ENCODE measurements around the gene NOP53.
A peak's percentile ranks its signal among the peaks of the same experiment; 100 is the strongest.
"Not testable (repeated sequence)": the region's sequence is repeated elsewhere in the genome, so short reads cannot be mapped to it uniquely, and the experiment has no call there.

NOP53 gene

DNA sequence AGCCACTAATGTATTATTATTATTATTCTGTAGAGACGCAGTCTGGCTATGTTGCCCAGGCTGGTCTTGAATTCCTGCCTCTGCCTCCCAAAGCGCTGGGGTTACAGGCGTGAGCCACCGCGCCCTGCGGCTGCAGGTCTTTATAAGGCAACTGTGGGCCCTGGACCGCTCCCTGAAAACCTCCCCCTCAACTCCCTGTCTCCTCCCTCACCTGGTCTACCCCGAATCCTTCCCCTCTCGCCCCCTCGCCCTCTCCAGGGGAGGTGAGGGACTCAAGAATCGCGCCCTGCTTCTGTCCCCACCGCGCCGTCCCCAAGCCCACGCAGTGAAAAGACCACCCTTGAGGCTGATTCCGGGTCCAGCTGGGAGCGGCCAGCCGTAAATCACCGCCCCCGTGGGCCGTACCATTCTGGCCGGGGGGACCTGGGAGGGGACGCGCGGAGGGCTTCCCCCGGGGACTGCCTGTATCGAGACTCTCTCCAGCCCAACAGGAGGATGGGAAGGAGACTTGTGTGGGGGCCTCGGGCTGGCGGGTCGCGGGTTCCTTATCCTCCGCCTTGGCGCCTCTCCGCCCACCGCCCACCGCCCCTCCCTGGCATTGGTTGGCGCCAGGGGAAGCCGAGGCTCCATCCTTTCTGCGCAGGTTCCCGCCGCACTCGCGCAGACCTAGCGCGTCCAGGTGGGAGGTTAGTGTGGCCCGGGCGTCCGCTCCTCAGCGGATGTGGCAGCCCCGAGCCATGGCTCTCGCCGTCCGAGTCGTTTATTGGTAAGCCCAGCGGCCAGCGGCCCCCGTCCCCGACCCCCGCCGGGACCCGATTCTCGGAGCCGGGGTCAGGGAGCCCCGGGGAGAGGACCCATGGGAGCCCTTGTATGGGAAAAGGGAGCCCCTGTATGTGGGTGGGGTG, 33.0 kb downstream of the NOP53 start, which contains the start of gene SELENOW:
Gene SELENOW (plus strand): TSS at position 655 of the 905 bp plus-strand sequence. CDS start 83 bp downstream, at position 738.
- DNase-seq (ENCODE audit: low spot score in 2 of 2) (peak; percentile 66 to 73), ATAC-seq (replicated peaks; ENCODE audit: extremely low read depth, poor library complexity, severe bottlenecking) (peak; percentile 91)
- Mint-ChIP-seq H3K4me3 (peak within 1 kb of the TSS; percentile 95), H3K9me3 (no peaks in the 10 kb centered on the region), H3K4me1 (peaks cover 28% of the 10 kb centered on the region), H3K36me3 (ENCODE audit: insufficient read depth) (peaks cover 16% of the 10 kb centered on the region), H3K27me3 (no peaks in the 10 kb centered on the region), H3K27ac (ENCODE audit: low read depth) (peak within 1 kb of the TSS; percentile 91)

- no peak for DNase-seq (ENCODE audit: low spot score in 2 of 2)
- H3K27me3 Mint-ChIP-seq = no peaks in the 10 kb centered on the region
- ATAC-seq (replicated peaks; ENCODE audit: extremely low read depth, poor library complexity, severe bottlenecking) = peak; percentile 35
- peak overlapping the region; percentile 95 for H3K4me3 Mint-ChIP-seq
- H3K9me3 Mint-ChIP-seq = no peaks in the 10 kb centered on the region
- peak overlapping the region; percentile 91 for H3K27ac Mint-ChIP-seq (ENCODE audit: low read depth)
- H3K36me3 Mint-ChIP-seq (ENCODE audit: insufficient read depth) = peaks cover 18% of the 10 kb centered on the region
- peaks cover 28% of the 10 kb centered on the region for H3K4me1 Mint-ChIP-seq
Observed at GRCh38 chr19:47778954-47779351, 33.6 kb downstream of the NOP53 start.

GRCh38 chr19:47779524-47780214, 34.3 kb downstream of the NOP53 start:
- Mint-ChIP-seq H3K36me3 (ENCODE audit: insufficient read depth) (peaks cover 24% of the 10 kb centered on the region), H3K27me3 (no peaks in the 10 kb centered on the region), H3K4me3 (peak overlapping the region; percentile 95), H3K9me3 (no peaks in the 10 kb centered on the region), H3K4me1 (peaks cover 28% of the 10 kb centered on the region), H3K27ac (ENCODE audit: low read depth) (peak overlapping the region; percentile 91)
- ATAC-seq (replicated peaks; ENCODE audit: extremely low read depth, poor library complexity, severe bottlenecking) (no peak), DNase-seq (ENCODE audit: low spot score in 2 of 2) (no peak)

- Mint-ChIP-seq H3K36me3 (ENCODE audit: insufficient read depth) (peaks cover 27% of the 10 kb centered on the region), H3K4me1 (peaks cover 28% of the 10 kb centered on the region), H3K9me3 (no peaks in the 10 kb centered on the region)
Observed at GRCh38 chr19:47780215-47780551, 34.8 kb downstream of the NOP53 start.

GRCh38 chr19:47781590-47782262, 36.4 kb downstream of the NOP53 start:
- no peak overlapping the region for H3K4me3 Mint-ChIP-seq
- no peak for DNase-seq (ENCODE audit: low spot score in 2 of 2)
- H3K27me3 Mint-ChIP-seq = no peaks in the 10 kb centered on the region
- peaks cover 28% of the 10 kb centered on the region for H3K4me1 Mint-ChIP-seq
- ATAC-seq (replicated peaks; ENCODE audit: extremely low read depth, poor library complexity, severe bottlenecking) = no peak
- H3K36me3 Mint-ChIP-seq (ENCODE audit: insufficient read depth) = peaks cover 28% of the 10 kb centered on the region
- no peaks in the 10 kb centered on the region for H3K9me3 Mint-ChIP-seq
- no peak overlapping the region for H3K27ac Mint-ChIP-seq (ENCODE audit: low read depth)

More at GRCh38 chr19:47780215-47780551, 34.8 kb downstream of the NOP53 start:
- H3K27ac Mint-ChIP-seq (ENCODE audit: low read depth) = peak overlapping the region; percentile 73
- DNase-seq (ENCODE audit: low spot score in 2 of 2) (no peak), ATAC-seq (replicated peaks; ENCODE audit: extremely low read depth, poor library complexity, severe bottlenecking) (no peak)
- no peaks in the 10 kb centered on the region for H3K27me3 Mint-ChIP-seq
- H3K4me3 Mint-ChIP-seq = peak overlapping the region; percentile 95

DNA sequence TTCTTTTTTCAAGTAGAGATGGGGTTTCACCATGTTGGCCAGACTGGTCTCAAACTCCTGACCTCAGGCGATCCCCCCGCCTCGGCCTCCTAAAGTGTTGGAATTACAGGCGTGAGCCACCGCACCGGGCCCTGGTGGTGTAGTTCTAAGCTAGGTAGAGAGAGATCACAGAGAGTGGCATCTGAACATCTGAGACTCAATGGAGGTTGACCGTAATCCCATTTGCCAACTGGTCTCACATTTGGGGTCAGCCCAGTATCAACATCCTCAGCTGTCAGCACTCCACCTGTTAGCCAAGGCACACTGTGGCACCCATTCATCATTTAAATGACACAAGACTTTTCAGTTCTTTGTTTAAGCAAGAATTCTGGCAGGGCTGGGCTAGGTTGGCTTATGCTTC, 41.2 kb downstream of the NOP53 start:
- no peaks in the 10 kb centered on the region for H3K27me3 Mint-ChIP-seq

GRCh38 chr19:47787307-47787706, 42.0 kb downstream of the NOP53 start:
- not testable (repeated sequence) for H3K4me1 Mint-ChIP-seq; DNase-seq (ENCODE audit: low spot score in 2 of 2); H3K27me3 Mint-ChIP-seq; H3K9me3 Mint-ChIP-seq; H3K27ac Mint-ChIP-seq (ENCODE audit: low read depth); ATAC-seq (replicated peaks; ENCODE audit: extremely low read depth, poor library complexity, severe bottlenecking); H3K4me3 Mint-ChIP-seq
- H3K36me3 Mint-ChIP-seq (ENCODE audit: insufficient read depth) = peaks cover 17% of the 10 kb centered on the region

More for the DNA sequence above, 41.2 kb downstream of the NOP53 start:
- no peak for DNase-seq (ENCODE audit: low spot score in 2 of 2)
- H3K27ac Mint-ChIP-seq (ENCODE audit: low read depth) = no peak overlapping the region
- ATAC-seq (replicated peaks; ENCODE audit: extremely low read depth, poor library complexity, severe bottlenecking) = no peak
- H3K4me1 Mint-ChIP-seq = peaks cover 5% of the 10 kb centered on the region
- no peaks in the 10 kb centered on the region for H3K9me3 Mint-ChIP-seq
- H3K36me3 Mint-ChIP-seq (ENCODE audit: insufficient read depth) = peaks cover 21% of the 10 kb centered on the region
- no peak overlapping the region for H3K4me3 Mint-ChIP-seq

DNA sequence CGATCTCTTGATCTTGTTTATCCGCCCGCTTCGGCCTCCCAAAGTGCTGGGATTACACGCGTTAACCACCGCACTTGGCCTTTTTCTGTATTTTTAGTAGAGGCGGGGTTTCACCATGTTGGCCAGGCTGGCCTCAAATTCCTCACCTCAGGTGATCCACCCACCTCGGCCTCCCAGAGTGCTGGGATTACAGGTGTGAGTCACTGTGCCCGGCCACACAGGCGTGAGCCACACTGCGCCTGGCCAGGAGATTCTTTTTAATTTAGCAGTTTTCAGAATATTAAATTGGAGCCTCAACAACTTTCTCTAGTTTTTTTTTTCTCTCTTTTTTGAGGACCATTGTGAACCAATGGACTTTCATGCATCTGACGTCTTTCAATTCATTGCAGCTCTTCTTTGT, 44.5 kb downstream of the NOP53 start:
- ATAC-seq (replicated peaks; ENCODE audit: extremely low read depth, poor library complexity, severe bottlenecking); H3K27ac Mint-ChIP-seq (ENCODE audit: low read depth); H3K36me3 Mint-ChIP-seq (ENCODE audit: insufficient read depth); H3K27me3 Mint-ChIP-seq; H3K4me1 Mint-ChIP-seq; DNase-seq (ENCODE audit: low spot score in 2 of 2); H3K4me3 Mint-ChIP-seq; H3K9me3 Mint-ChIP-seq: not testable (repeated sequence)

GRCh38 chr19:47790398-47790814, 45.1 kb downstream of the NOP53 start:
- ATAC-seq (replicated peaks; ENCODE audit: extremely low read depth, poor library complexity, severe bottlenecking) (no peak), DNase-seq (ENCODE audit: low spot score in 2 of 2) (peak; percentile 52 to 79)
- no peak overlapping the region for H3K27ac Mint-ChIP-seq (ENCODE audit: low read depth)
- H3K4me1 Mint-ChIP-seq = peaks cover 5% of the 10 kb centered on the region
- H3K4me3 Mint-ChIP-seq = no peak overlapping the region
- no peaks in the 10 kb centered on the region for H3K9me3 Mint-ChIP-seq
- peaks cover 2% of the 10 kb centered on the region for H3K36me3 Mint-ChIP-seq (ENCODE audit: insufficient read depth)
- H3K27me3 Mint-ChIP-seq = no peaks in the 10 kb centered on the region

GRCh38 chr19:47792616-47793015, 47.3 kb downstream of the NOP53 start:
- Mint-ChIP-seq H3K27me3 (peaks cover under 1% of the 10 kb centered on the region), H3K9me3 (no peaks in the 10 kb centered on the region), H3K27ac (ENCODE audit: low read depth) (no peak overlapping the region), H3K4me3 (no peak overlapping the region), H3K4me1 (peaks cover 5% of the 10 kb centered on the region), H3K36me3 (ENCODE audit: insufficient read depth) (peaks cover 2% of the 10 kb centered on the region)
- no peak for ATAC-seq (replicated peaks; ENCODE audit: extremely low read depth, poor library complexity, severe bottlenecking)
- DNase-seq (ENCODE audit: low spot score in 2 of 2) = no peak

GRCh38 chr19:47794526-47794925, 49.2 kb downstream of the NOP53 start:
- ATAC-seq (replicated peaks; ENCODE audit: extremely low read depth, poor library complexity, severe bottlenecking) = no peak
- no peak overlapping the region for H3K4me3 Mint-ChIP-seq
- no peak overlapping the region for H3K27ac Mint-ChIP-seq (ENCODE audit: low read depth)
- peaks cover 12% of the 10 kb centered on the region for H3K27me3 Mint-ChIP-seq
- peaks cover 2% of the 10 kb centered on the region for H3K36me3 Mint-ChIP-seq (ENCODE audit: insufficient read depth)
- H3K9me3 Mint-ChIP-seq = no peaks in the 10 kb centered on the region
- DNase-seq (ENCODE audit: low spot score in 2 of 2) = no peak
- peaks cover 5% of the 10 kb centered on the region for H3K4me1 Mint-ChIP-seq

DNA sequence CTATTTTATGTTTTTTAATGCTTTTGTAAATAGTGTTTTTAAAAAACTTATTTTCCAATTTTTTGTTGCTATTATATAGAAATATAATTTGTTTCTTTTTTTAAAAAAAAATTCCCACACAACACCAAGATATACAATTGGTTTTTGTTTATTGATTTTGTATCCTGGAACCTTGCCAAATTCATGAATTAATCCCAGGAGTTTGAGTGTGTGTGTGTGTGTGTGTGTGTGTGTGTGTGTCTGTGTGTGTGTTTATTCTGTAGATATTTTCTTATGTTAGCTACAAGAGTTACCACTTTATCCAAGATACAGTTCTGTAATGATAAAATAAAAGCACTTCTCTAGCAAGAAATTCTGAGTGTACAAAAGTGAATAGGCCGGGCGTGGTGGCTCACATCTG, 51.4 kb downstream of the NOP53 start:
- no peaks in the 10 kb centered on the region for H3K36me3 Mint-ChIP-seq (ENCODE audit: insufficient read depth)
- no peak for DNase-seq (ENCODE audit: low spot score in 2 of 2)
- ATAC-seq (replicated peaks; ENCODE audit: extremely low read depth, poor library complexity, severe bottlenecking) = no peak
- no peaks in the 10 kb centered on the region for H3K4me1 Mint-ChIP-seq
- peaks cover 12% of the 10 kb centered on the region for H3K27me3 Mint-ChIP-seq
- no peak overlapping the region for H3K4me3 Mint-ChIP-seq
- no peaks in the 10 kb centered on the region for H3K9me3 Mint-ChIP-seq
- no peak overlapping the region for H3K27ac Mint-ChIP-seq (ENCODE audit: low read depth)

Data from central memory CD8-positive, alpha-beta T cell (primary cell).